SK-N-SH (cell line): ENCODE measurements around the gene ABCC11. TPM values are rescaled to one million over a fixed set of nuclear protein-coding genes. Genes with fewer than 3 reads are reported as not detected.

ENCODE experiments used
- CTCF ChIA-PET: fragments of 300-600, 350-600 bp; formaldehyde crosslinking; extraction: SDS; loops from one replicate; lab custom pipeline; 2021; lab: Yijun Ruan, JAX
- POLR2A ChIA-PET: fragments of 350-600 bp; sonication (Branson Sonifier 250); formaldehyde crosslinking; extraction: SDS; loops from one replicate; lab custom pipeline; 2020; ENCODE audit warnings: antibody characterized with exemption, inconsistent platforms; lab: Yijun Ruan, JAX
- DNase-seq: peaks from one replicate; pipeline ENCODE4 v3.0.0; 2012
- H2AFZ ChIP-seq: fragments of 200-600 bp; sonication (generic); 2 replicates; pipeline ENCODE4 v1.8.1; 2016; ENCODE audit warnings: antibody characterized with exemption, mild to moderate bottlenecking, low read depth
- H3F3A ChIP-seq: fragments of 200-600 bp; sonication (generic); replicated peaks from 2 replicates; pipeline ENCODE3; 2016; ENCODE audit warnings: antibody characterized with exemption, mild to moderate bottlenecking; ENCODE audit not compliant: insufficient read depth
- H3K27ac ChIP-seq, 2 experiments: fragments of 200-500 bp in 1 of 2; fragments of 200-600 bp in 1 of 2; sonication (Bioruptor generic) in 1 of 2; sonication (generic), shearing (Covaris generic) in 1 of 2; 2 replicates each; pipeline versions ENCODE4 v1.5.1 to v1.6.1; 2014 to 2016; ENCODE audit warnings: low read depth in 2 of 2, inconsistent platforms in 1 of 2, low read length in 1 of 2, mild to moderate bottlenecking in 1 of 2, mixed read lengths in 1 of 2
- H3K27me3 ChIP-seq: fragments of 200-600 bp; sonication (generic), shearing (Covaris generic); 2 replicates; pipeline ENCODE4 v1.6.1; 2016; ENCODE audit warnings: mixed run types; ENCODE audit not compliant: insufficient read depth
- H3K36me3 ChIP-seq, 2 experiments: fragments of 200-500 bp in 1 of 2; fragments of 200-600 bp in 1 of 2; sonication (Bioruptor generic) in 1 of 2; sonication (generic) in 1 of 2; replicated peaks in 1 of 2; 2 replicates each; pipeline versions ENCODE3 to v1.5.1; 2014 to 2016; ENCODE audit warnings: low read length in 1 of 2, mild to moderate bottlenecking in 1 of 2; ENCODE audit not compliant: insufficient read depth in 2 of 2, control insufficient read depth in 1 of 2
- H3K4me1 ChIP-seq, 2 experiments: fragments of 200-500 bp in 1 of 2; fragments of 200-600 bp in 1 of 2; sonication (Bioruptor generic) in 1 of 2; sonication (generic), shearing (Covaris generic) in 1 of 2; 2 replicates each; pipeline versions ENCODE4 v1.5.1 to v1.6.1; 2014 to 2016; ENCODE audit warnings: low read depth in 1 of 2, low read length in 1 of 2, mixed run types in 1 of 2; ENCODE audit not compliant: insufficient read depth in 2 of 2, control insufficient read depth in 1 of 2
- H3K4me2 ChIP-seq: fragments of 200-600 bp; sonication (generic), shearing (Covaris generic); 2 replicates; pipeline ENCODE4 v1.6.1; 2017; ENCODE audit warnings: mixed run types
- H3K4me3 ChIP-seq, 2 experiments: fragments of 200-500 bp in 1 of 2; fragments of 200-600 bp in 1 of 2; sonication (Bioruptor generic) in 1 of 2; sonication (generic), shearing (Covaris generic) in 1 of 2; 2 replicates each; pipeline versions ENCODE4 v1.5.1 to v1.8.1; 2014 to 2016; ENCODE audit warnings: low read depth in 2 of 2, inconsistent platforms in 1 of 2, low read length in 1 of 2, mild to moderate bottlenecking in 1 of 2, mixed read lengths in 1 of 2, moderate library complexity in 1 of 2
- H3K79me2 ChIP-seq: fragments of 200-600 bp; sonication (generic); 2 replicates; pipeline ENCODE4 v1.8.1; 2017; ENCODE audit warnings: mild to moderate bottlenecking; ENCODE audit not compliant: insufficient read depth
- H3K9ac ChIP-seq: fragments of 200-600 bp; sonication (generic); 2 replicates; pipeline ENCODE4 v1.6.1; 2017; ENCODE audit warnings: mixed run types
- H3K9me2 ChIP-seq: fragments of 200-600 bp; sonication (generic); 2 replicates; pipeline ENCODE4 v1.6.1; 2017; ENCODE audit warnings: mixed run types
- H3K9me3 ChIP-seq: fragments of 200-600 bp; sonication (generic); 2 replicates; pipeline ENCODE4 v1.6.1; 2017; ENCODE audit warnings: mixed run types, mild to moderate bottlenecking, moderate library complexity
- H4K20me1 ChIP-seq: fragments of 200-600 bp; sonication (generic); 2 replicates; pipeline ENCODE4 v1.6.1; 2017; ENCODE audit warnings: mild to moderate bottlenecking, mixed run types; ENCODE audit not compliant: insufficient read depth
- CTCF ChIP-seq: fragments of 200-600 bp; sonication (generic); IDR thresholded peaks from 2 replicates; pipeline ENCODE4 v1.6.1; 2017; ENCODE audit warnings: antibody characterized with exemption, mild to moderate bottlenecking, moderate library complexity
- ELF1 ChIP-seq: IDR thresholded peaks from 2 replicates; pipeline ENCODE4 v1.4.0; 2012
- GABPA ChIP-seq: IDR thresholded peaks from 2 replicates; pipeline ENCODE4 v1.4.0; 2012; ENCODE audit warnings: low read depth, mild to moderate bottlenecking
- MEF2A ChIP-seq: IDR thresholded peaks from 2 replicates; pipeline ENCODE4 v1.4.0; 2012; ENCODE audit warnings: low read depth, borderline replicate concordance
- NRF1 ChIP-seq: IDR thresholded peaks from 2 replicates; pipeline ENCODE4 v1.6.1; 2012; ENCODE audit warnings: low read depth, mild to moderate bottlenecking, low read length
- POLR2AphosphoS5 ChIP-seq: IDR thresholded peaks from 2 replicates; pipeline ENCODE4 v1.6.1; 2012; ENCODE audit warnings: low read depth, low read length
- REST ChIP-seq: IDR thresholded peaks from 2 replicates; pipeline ENCODE4 v1.6.1; 2012; ENCODE audit warnings: mild to moderate bottlenecking, low read depth, low read length, moderate library complexity
- SIN3A ChIP-seq: IDR thresholded peaks from 2 replicates; pipeline ENCODE4 v1.6.1; 2012; ENCODE audit warnings: low read depth, mild to moderate bottlenecking, low read length, moderate library complexity, borderline replicate concordance
- SMC3 ChIP-seq: IDR thresholded peaks from 2 replicates; pipeline ENCODE4 v1.6.1; 2012; ENCODE audit warnings: low read depth, low read length, improper control_type of control experiment
- TAF1 ChIP-seq: IDR thresholded peaks from 2 replicates; pipeline ENCODE4 v1.6.1; 2012; ENCODE audit warnings: low read depth, mild to moderate bottlenecking, low read length, moderate library complexity, borderline replicate concordance
- TCF12 ChIP-seq: IDR thresholded peaks from 2 replicates; pipeline ENCODE4 v1.4.0; 2012
- TEAD4 ChIP-seq: IDR thresholded peaks from 2 replicates; pipeline ENCODE4 v1.4.0; 2012; ENCODE audit warnings: mild to moderate bottlenecking, borderline replicate concordance; ENCODE audit not compliant: insufficient read depth
- ZBTB33 ChIP-seq: IDR thresholded peaks from 2 replicates; pipeline ENCODE4 v1.4.0; 2012; ENCODE audit warnings: low read depth, borderline replicate concordance
- WGBS: methylation state at CpG from one replicate; pipeline ENCODE4 v1.1.6; 2017; ENCODE audit warnings: low lambda C conversion rate; 5-methylcytosine and 5-hydroxymethylcytosine counted together
- polyA plus RNA-seq, 3 experiments: library from polyadenylated mRNA; depleted of rRNA; stranded (reverse); fragments of >200 nt; gene quantifications; 2 replicates each; pipeline ENCODE4 v1.2.3, GENCODE V29; 2012

The ABCC11 gene
- polyA plus RNA-seq, 1 of the 3 experiments (the other 2 are of a cell fraction), result 0.07 TPM

GRCh38 chr16:48143812-48144368, 103.4 kb downstream of the ABCC11 start:
- Histone ChIP-seq H3K4me2 (no peak overlapping the region), H2AFZ (no peak overlapping the region), H3F3A (no peaks in the 10 kb centered on the region), H3K9ac (no peak overlapping the region), H4K20me1 (no peaks in the 10 kb centered on the region), H3K27ac (no peak overlapping the region), H3K4me3 (no peak overlapping the region), H3K9me3 (no peaks in the 10 kb centered on the region), H3K27me3 (no peaks in the 10 kb centered on the region), H3K4me1 (no peaks in the 10 kb centered on the region), H3K79me2 (no peaks in the 10 kb centered on the region), H3K36me3 (no peaks in the 10 kb centered on the region), H3K9me2 (no peaks in the 10 kb centered on the region)
- over 99% methylated on average over 9 of the region's 9 CpGs for WGBS
- CTCF ChIA-PET, result no interaction called here
- POLR2A ChIA-PET, result no interaction called here
- no peak for DNase-seq
- TF ChIP-seq ELF1, result no peak
- TF ChIP-seq ZBTB33, result no peak
- TF ChIP-seq CTCF, result no peak
- TF ChIP-seq POLR2AphosphoS5, result no peak
- TF ChIP-seq SIN3A, result no peak
- TF ChIP-seq NRF1, result no peak
- TF ChIP-seq REST, result no peak
- no peak for TF ChIP-seq TCF12
- no peak for TF ChIP-seq MEF2A
- no peak for TF ChIP-seq TAF1
- TF ChIP-seq TEAD4, result no peak
- TF ChIP-seq SMC3, result no peak
- no peak for TF ChIP-seq GABPA
- TF ChIP-seq, all 33 proteins: peak for 0
